ENCODE measurements around the gene LRTM2.
A peak's percentile ranks its signal among the peaks of the same experiment; 100 is the strongest.

The LRTM2 gene

DNA sequence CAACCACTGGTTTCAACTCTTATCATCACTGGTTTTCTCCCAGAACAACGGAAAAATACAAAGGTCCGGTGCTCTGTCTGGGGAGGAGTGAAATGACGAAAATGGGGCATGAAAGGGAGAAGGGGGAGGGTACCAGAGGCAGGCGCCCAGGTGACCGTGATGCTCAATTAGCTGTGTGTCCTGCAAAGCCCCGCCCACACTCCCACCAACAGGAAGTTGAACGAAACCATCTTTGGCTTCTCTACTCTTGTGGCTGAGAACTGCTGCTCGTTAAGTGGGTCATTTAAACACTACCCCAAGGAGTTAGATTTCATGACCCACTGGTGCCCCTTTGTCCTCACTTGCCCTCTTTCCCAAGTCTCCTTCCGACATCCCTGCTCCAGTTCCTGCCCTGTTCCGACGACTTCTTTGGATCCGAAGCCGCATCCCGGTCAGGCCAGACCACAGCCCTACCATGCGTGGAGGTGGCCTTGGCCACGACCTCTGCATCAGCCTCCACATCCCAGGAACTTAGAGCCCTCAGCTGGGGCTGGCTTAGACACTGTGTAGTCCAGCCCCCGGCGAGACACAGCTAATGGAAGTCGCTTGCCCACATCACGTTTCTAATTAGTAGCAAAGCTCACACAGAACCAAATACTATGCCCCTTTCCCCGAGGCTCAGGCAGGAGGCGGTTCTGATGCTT, 11.4 kb upstream of the LRTM2 start:
- DNase-seq (ENCODE audit: low read depth) = no peak
- no peak overlapping the region for H3K4me3 ChIP-seq (ENCODE audit: low read depth, low read length)
- TF ChIP-seq, protein P1, sequence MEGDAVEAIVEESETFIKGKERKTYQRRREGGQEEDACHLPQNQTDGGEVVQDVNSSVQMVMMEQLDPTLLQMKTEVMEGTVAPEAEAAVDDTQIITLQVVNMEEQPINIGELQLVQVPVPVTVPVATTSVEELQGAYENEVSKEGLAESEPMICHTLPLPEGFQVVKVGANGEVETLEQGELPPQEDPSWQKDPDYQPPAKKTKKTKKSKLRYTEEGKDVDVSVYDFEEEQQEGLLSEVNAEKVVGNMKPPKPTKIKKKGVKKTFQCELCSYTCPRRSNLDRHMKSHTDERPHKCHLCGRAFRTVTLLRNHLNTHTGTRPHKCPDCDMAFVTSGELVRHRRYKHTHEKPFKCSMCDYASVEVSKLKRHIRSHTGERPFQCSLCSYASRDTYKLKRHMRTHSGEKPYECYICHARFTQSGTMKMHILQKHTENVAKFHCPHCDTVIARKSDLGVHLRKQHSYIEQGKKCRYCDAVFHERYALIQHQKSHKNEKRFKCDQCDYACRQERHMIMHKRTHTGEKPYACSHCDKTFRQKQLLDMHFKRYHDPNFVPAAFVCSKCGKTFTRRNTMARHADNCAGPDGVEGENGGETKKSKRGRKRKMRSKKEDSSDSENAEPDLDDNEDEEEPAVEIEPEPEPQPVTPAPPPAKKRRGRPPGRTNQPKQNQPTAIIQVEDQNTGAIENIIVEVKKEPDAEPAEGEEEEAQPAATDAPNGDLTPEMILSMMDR (conservative IDR thresholded peaks at IDR 0.05; ENCODE audit: low read depth, low read length) = no peak

DNA sequence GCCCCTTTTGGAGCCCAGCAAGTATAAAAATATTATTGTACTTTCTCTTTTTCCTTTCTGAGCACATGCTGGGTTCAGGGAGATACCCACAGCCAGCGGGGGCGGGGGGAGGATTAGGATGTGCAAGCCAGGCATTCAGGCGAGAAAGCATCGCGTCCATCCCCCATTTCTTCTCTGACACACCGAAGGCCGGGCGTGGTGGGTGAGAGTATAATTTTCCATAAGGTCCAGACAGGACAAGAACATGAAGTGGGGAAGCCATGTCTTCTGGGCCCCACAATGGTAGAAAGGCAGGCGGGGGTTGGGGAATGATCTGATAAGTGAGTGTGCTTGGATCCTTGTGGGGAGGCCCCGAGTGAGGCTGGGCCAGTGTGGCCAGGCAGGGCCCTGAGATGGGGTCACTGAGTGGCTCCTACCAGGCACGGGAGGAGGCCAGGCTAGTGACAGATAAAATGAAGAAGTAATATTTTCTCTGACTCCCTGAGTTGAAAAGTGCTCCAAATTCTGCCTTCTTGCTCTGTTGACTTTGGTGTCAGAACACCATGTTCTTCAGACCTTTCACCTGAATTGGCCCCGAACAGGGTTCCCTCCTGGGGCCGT, 10.7 kb upstream of the LRTM2 start:
- DNase-seq (ENCODE audit: low read depth) = no peak
- no peak overlapping the region for H3K4me3 ChIP-seq (ENCODE audit: low read depth, low read length)
- TF ChIP-seq, protein P1 (conservative IDR thresholded peaks at IDR 0.05; ENCODE audit: low read depth, low read length) = no peak

DNA sequence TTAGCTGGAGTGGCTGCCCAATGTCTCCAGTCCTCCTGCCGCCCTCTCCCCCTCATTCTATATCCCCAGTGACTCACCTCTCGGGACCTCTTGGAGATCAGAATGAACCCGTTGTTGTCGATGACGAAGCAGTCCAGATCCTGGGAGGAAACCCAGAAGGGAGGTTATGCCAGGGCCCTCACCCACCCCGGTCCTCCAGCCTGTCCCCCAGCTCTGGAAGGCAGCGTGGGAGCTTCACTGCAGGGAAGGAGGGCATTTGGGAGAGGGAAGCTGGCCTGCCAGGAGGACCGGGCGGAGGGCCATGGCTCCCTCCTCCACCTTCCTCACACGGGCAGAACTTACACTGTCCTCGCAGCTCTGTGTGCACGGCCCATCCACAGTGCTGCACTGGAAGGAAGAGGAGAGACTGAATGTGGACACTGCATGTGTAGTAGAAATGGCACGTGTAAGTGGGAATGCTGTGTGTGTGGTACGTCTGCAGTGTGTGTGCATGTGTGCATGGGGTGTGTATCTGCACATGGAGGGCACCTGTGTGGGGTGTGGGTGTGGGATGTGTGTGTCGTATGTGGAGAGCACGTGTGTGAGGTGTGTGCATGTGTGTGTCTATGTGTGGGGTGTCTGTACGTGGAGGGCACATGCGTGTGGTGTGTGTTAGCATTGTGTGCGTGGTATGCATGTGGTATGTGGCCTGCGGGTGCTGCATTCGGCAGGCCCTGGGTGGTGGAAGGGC, 10.0 kb upstream of the LRTM2 start:
- TF ChIP-seq, protein P1 (conservative IDR thresholded peaks at IDR 0.05; ENCODE audit: low read depth, low read length) = no peak
- no peak overlapping the region for H3K4me3 ChIP-seq (ENCODE audit: low read depth, low read length)
- DNase-seq (ENCODE audit: low read depth) = peak; percentile 37

DNA sequence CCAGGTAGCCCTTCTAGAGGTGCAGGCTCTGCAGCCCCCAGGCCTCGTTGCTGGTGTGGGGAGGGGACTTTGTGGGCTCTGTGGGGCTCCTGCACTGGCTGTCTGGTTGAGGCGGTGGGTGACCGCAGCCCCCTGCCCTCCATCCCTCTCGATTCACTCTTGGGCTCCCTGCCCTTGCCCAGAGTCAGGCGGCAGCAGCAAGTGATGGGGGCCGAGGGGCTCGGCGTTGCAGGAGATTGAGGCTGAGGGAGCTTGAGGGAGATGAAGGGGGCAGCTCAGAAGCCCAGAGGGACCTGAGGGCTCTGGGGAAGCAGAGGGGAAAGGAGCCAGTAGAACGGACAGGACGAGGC, 9.5 kb upstream of the LRTM2 start:
- H3K4me3 ChIP-seq (ENCODE audit: low read depth, low read length) = no peak overlapping the region
- no peak for DNase-seq (ENCODE audit: low read depth)

DNA sequence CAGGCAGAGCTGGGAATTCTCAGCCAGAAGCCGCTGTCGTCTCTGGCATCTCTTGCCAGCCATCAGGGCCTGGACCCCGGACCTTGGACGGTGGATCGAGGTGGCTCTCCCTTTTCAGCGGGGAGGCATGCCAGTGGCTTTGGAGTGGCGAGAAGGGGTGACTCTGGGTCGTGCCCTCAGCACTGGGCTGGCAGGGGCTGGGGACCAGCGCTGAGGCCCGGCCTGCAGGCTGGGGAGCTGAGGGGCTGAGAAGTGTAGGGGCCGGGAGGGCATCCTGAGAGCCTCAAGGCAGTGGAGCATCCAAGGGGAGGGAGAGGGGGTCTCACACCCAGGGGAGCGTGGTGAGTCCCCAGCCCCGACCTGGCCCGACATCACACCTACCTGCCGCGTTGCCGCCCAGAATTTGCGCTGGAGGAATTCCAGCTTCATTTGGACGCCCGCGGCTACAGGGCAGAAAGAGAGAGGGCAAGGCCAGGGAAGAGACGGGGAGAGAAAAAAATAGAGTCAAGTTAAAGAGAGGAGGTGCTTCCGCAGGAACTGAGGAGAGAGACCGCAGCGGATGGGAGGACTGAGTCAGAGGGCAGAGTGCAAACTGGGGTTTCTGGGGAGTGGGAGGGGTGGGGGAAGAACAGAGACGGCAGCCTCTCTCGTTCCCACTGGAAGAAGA, 9.0 kb upstream of the LRTM2 start:
- no peak overlapping the region for H3K4me3 ChIP-seq (ENCODE audit: low read depth, low read length)
- peak; percentile 86 for DNase-seq (ENCODE audit: low read depth)

More for the DNA sequence above, 9.5 kb upstream of the LRTM2 start:
- TF ChIP-seq, protein P1 (conservative IDR thresholded peaks at IDR 0.05; ENCODE audit: low read depth, low read length) = no peak

DNA sequence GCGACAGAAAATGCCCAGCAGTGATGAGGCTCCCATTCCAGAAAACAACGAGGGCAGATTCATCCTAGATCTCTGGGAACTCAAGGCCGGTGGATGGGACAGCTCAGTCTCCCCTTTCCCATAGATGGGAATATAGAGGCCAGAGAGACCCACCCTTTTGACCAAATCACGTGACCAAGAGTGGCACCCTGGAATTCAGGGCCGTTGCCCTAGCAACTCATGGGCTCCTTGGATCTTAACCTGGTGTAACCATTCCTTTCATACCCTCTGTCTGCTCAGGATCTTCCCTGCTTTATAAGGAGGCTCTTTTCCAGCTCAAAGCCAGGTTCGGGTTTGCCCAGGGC, 8.4 kb upstream of the LRTM2 start:
- TF ChIP-seq, protein P1 (conservative IDR thresholded peaks at IDR 0.05; ENCODE audit: low read depth, low read length) = no peak
- H3K4me3 ChIP-seq (ENCODE audit: low read depth, low read length) = no peak overlapping the region
- no peak for DNase-seq (ENCODE audit: low read depth)

More for the DNA sequence above, 9.0 kb upstream of the LRTM2 start:
- TF ChIP-seq, protein P1 (conservative IDR thresholded peaks at IDR 0.05; ENCODE audit: low read depth, low read length) = no peak
